Vagina (tissue), 2 donors: ENCODE data around the gene HMX2.

ENCODE experiments used
- CTCF ChIP-seq, 3 experiments: fragments of 450-650 bp in 2 of 3; fragments of 200-600 bp in 1 of 3; sonication (generic) in 1 of 3; IDR thresholded peaks; one replicate each; pipeline ENCODE4 v1.5.1; 2017 to 2019; ENCODE audit warnings: antibody characterized with exemption in 3 of 3, mild to moderate bottlenecking in 2 of 3, moderate library complexity in 2 of 3
- POLR2AphosphoS5 ChIP-seq, 2 donors: sonication (generic); formaldehyde crosslinking; IDR thresholded peaks; one replicate each; pipeline ENCODE4 v1.9.0; 2017; ENCODE audit warnings: antibody characterized with exemption in 2 of 2, mild to moderate bottlenecking in 2 of 2, low read depth in 1 of 2; ENCODE audit not compliant: insufficient read depth in 1 of 2

DNA sequence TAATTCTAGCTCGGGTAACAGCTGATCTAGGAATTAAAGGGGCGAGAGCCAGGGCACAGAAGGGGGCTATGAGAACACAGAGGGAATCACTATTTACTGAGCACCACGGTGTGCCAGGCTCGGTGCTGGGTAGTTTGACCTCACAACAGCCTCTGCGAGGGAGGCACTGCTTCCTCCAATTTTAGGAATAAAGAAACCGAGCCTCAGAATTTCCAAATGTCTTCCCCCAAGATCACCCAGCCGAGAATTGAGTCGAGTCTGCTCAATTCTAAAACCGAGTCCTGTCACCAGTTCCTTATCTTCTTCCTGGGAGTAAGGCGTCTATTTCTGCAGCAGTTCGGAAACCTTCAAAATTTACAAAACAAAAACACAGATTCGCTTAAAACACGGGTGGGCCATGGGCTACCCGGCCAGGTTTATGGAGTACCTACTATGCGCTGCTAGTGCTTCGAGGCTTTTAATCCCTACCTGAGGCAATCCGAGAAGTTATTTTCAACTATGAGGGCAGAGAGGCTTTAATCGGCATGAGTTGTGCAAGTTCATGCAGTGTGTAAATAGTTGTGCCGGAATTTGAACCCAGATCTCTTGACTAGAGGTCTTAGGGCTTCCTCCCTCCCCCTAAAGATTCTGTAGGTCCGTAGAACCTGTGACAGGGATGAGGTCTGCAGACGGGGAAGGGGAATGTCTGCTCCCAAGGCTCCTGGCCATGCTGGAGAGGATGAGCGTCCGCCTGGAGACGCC, 872 bp upstream of the HMX2 start:
- TF ChIP-seq CTCF (IDR thresholded peaks at IDR 0.05) (no peak), POLR2AphosphoS5 (IDR thresholded peaks at IDR 0.05; ENCODE audit: insufficient read depth in 1 of 2, low read depth in 1 of 2) (no peak)
